GM18873 (cell line): ENCODE data around the gene PSMD6.

Source experiments
- ATAC-seq: cut with Tn5 transposase; IDR thresholded peaks from one replicate; pipeline ENCODE4 v1.9.1; 2021; ENCODE audit warnings: mild to moderate bottlenecking, moderate library complexity, moderate number of reproducible peaks; ENCODE audit not compliant: unreplicated experiment, low FRiP score

PSMD6 gene

GRCh38 chr3:63963496-63963895 is 59.8 kb downstream of the PSMD6 start:
- ATAC-seq: no peak

DNA sequence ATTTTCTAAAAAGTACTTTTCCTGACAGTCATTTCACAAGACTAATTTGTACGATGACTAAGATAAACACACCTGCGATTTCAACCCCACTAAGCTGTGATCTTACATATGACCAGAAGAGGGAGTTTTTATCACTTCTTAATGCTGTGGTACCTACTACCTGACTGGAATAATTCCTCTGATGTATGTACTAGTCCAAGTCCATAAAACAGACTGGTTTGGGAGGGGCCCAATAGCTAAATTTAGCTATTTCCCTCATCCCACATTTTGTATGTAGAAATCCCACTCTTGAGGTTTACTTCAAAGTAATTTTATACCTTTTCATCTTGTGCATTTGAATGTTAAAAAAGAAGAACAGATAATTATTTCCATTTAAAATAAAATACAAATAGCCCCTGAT is 61.4 kb downstream of the PSMD6 start:
- peak; percentile 79 for ATAC-seq
